ENCODE results near the gene CREB3L2.

CREB3L2 gene

GRCh38 chr7:137950263-137950621 lies 51.6 kb downstream of the CREB3L2 start:
- no peak overlapping the region for H3K4me3 ChIP-seq (ENCODE audit: low read depth, low read length)
- no peak for DNase-seq (ENCODE audit: low read depth)
- TF ChIP-seq CTCF (IDR thresholded peaks at IDR 0.05; ENCODE audit: low read depth, low read length, missing control alignments) = no peak

GRCh38 chr7:137949416-137950262 lies 52.2 kb downstream of the CREB3L2 start:
- no peak for DNase-seq (ENCODE audit: low read depth)
- no peak overlapping the region for H3K4me3 ChIP-seq (ENCODE audit: low read depth, low read length)
- TF ChIP-seq CTCF (IDR thresholded peaks at IDR 0.05; ENCODE audit: low read depth, low read length, missing control alignments) = no peak

GRCh38 chr7:137948845-137949330 lies 53.0 kb downstream of the CREB3L2 start:
- no peak overlapping the region for H3K4me3 ChIP-seq (ENCODE audit: low read depth, low read length)
- DNase-seq (ENCODE audit: low read depth) = no peak
- TF ChIP-seq CTCF (IDR thresholded peaks at IDR 0.05; ENCODE audit: low read depth, low read length, missing control alignments) = no peak

GRCh38 chr7:137948083-137948844 lies 53.6 kb downstream of the CREB3L2 start:
- H3K4me3 ChIP-seq (ENCODE audit: low read depth, low read length) = no peak overlapping the region
- no peak for DNase-seq (ENCODE audit: low read depth)
- TF ChIP-seq CTCF (IDR thresholded peaks at IDR 0.05; ENCODE audit: low read depth, low read length, missing control alignments) = no peak

- no peak for DNase-seq (ENCODE audit: low read depth)
- no peak overlapping the region for H3K4me3 ChIP-seq (ENCODE audit: low read depth, low read length)
- TF ChIP-seq CTCF (IDR thresholded peaks at IDR 0.05; ENCODE audit: low read depth, low read length, missing control alignments) = no peak
Observed at GRCh38 chr7:137947046-137947445, 54.8 kb downstream of the CREB3L2 start.

GRCh38 chr7:137946011-137946410 lies 55.9 kb downstream of the CREB3L2 start:
- TF ChIP-seq CTCF (IDR thresholded peaks at IDR 0.05; ENCODE audit: low read depth, low read length, missing control alignments) = no peak
- no peak overlapping the region for H3K4me3 ChIP-seq (ENCODE audit: low read depth, low read length)
- DNase-seq (ENCODE audit: low read depth) = no peak

Measured in GM12864 (cell line).